ENCODE results near the gene ZNF814.

- TF ChIP-seq, protein P1, sequence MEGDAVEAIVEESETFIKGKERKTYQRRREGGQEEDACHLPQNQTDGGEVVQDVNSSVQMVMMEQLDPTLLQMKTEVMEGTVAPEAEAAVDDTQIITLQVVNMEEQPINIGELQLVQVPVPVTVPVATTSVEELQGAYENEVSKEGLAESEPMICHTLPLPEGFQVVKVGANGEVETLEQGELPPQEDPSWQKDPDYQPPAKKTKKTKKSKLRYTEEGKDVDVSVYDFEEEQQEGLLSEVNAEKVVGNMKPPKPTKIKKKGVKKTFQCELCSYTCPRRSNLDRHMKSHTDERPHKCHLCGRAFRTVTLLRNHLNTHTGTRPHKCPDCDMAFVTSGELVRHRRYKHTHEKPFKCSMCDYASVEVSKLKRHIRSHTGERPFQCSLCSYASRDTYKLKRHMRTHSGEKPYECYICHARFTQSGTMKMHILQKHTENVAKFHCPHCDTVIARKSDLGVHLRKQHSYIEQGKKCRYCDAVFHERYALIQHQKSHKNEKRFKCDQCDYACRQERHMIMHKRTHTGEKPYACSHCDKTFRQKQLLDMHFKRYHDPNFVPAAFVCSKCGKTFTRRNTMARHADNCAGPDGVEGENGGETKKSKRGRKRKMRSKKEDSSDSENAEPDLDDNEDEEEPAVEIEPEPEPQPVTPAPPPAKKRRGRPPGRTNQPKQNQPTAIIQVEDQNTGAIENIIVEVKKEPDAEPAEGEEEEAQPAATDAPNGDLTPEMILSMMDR (IDR thresholded peaks at IDR 0.05), result no peak
- TF ChIP-seq POLR2A (IDR thresholded peaks at IDR 0.05), result no peak
- TF ChIP-seq POLR2AphosphoS5 (IDR thresholded peaks at IDR 0.05; ENCODE audit: insufficient read depth in 1 of 2, low read depth in 1 of 2), result no peak
Measured at GRCh38 chr19:57829316-57829715, 59.5 kb downstream of the ZNF814 start.

Data from vagina (tissue), 2 donors.